ENCODE data around the gene TEAD1.

Gene TEAD1

GRCh38 chr11:12971955-12972354, 297.7 kb downstream of the TEAD1 start:
- DNase-seq (ENCODE audit: low read depth, low spot score): no peak
- TF ChIP-seq CTCF (IDR thresholded peaks at IDR 0.05; ENCODE audit: low read depth, low read length): no peak
- H3K4me3 ChIP-seq (ENCODE audit: low read depth, low read length): no peak overlapping the region
- in situ Hi-C loops (cut with HindIII; ENCODE audit: low sequenced_read_pairs): no loop called here

GRCh38 chr11:12973528-12974181, 299.4 kb downstream of the TEAD1 start:
- in situ Hi-C loops (cut with HindIII; ENCODE audit: low sequenced_read_pairs): no loop called here
- DNase-seq (ENCODE audit: low read depth, low spot score): no peak
- no peak overlapping the region for H3K4me3 ChIP-seq (ENCODE audit: low read depth, low read length)
- no peak for TF ChIP-seq CTCF (IDR thresholded peaks at IDR 0.05; ENCODE audit: low read depth, low read length)

- in situ Hi-C loops (cut with HindIII; ENCODE audit: low sequenced_read_pairs): no loop called here
- H3K4me3 ChIP-seq (ENCODE audit: low read depth, low read length): no peak overlapping the region
- DNase-seq (ENCODE audit: low read depth, low spot score): no peak
- TF ChIP-seq CTCF (IDR thresholded peaks at IDR 0.05; ENCODE audit: low read depth, low read length): no peak
Measured at GRCh38 chr11:12975195-12975594, 301.0 kb downstream of the TEAD1 start.

- no peak overlapping the region for H3K4me3 ChIP-seq (ENCODE audit: low read depth, low read length)
- no peak for DNase-seq (ENCODE audit: low read depth, low spot score)
- TF ChIP-seq CTCF (IDR thresholded peaks at IDR 0.05; ENCODE audit: low read depth, low read length): no peak
- in situ Hi-C loops (cut with HindIII; ENCODE audit: low sequenced_read_pairs): no loop called here
Measured at GRCh38 chr11:12979928-12980689, 305.9 kb downstream of the TEAD1 start.

GRCh38 chr11:12981676-12982522, 307.7 kb downstream of the TEAD1 start:
- in situ Hi-C loops (cut with HindIII; ENCODE audit: low sequenced_read_pairs): no loop called here

More at GRCh38 chr11:12981676-12982522, 307.7 kb downstream of the TEAD1 start:
- no peak for TF ChIP-seq CTCF (IDR thresholded peaks at IDR 0.05; ENCODE audit: low read depth, low read length)
- no peak overlapping the region for H3K4me3 ChIP-seq (ENCODE audit: low read depth, low read length)
- no peak for DNase-seq (ENCODE audit: low read depth, low spot score)
